UCSD-AML1 (cell line): ENCODE measurements around the gene SLC6A5.

Experiments used
- DNase-seq: peaks from one replicate; lab custom pipeline; 2025; ENCODE audit not compliant: unreplicated experiment; lab: John Stamatoyannopoulos, UW

The SLC6A5 gene

DNA sequence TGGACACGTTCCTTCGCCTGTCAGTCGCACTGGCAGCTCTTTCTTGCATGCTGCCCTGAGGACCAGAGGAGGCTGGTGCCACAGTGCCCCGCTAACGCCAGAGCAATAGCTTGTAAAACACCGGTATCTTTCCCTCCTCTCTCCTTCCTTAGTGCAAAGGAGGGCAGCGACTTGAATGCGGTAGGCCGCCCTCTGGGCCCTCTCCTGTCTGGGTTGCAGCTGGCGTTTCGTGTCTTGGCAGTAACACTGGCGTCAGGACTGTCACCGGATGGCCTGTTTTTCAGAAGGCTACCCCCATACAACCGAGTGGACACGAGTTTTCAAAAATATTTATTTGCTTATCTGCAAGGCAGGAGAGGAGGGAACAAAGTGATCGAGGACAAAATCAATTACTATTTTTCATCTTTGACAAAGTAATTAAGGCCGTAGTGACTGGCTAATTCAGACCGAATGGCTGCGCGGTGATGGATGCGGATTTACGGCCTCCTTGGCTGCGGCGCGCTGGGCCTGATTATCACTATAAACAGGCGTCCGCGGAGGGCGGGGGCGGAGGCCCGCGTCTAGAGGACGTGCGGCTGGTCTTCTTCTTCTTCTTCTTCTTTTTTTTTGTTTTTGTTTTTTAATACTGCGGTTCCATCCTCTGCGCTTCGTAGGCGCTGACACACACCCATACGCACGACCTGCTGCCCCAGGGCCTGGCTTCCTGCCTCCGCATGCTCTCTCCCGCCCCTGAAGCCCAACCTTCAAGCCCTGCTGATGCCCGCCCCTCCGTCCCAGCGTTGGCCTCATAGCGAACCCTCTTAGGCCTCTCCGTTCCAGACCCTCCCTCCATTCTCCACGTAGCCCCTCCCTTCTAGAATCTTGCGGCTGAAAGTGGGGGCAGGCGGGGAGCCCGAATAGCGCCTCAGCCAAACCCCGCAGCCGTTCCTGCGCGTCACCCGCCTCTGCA is 2.9 kb upstream of the SLC6A5 start:
- no peak for DNase-seq

DNA sequence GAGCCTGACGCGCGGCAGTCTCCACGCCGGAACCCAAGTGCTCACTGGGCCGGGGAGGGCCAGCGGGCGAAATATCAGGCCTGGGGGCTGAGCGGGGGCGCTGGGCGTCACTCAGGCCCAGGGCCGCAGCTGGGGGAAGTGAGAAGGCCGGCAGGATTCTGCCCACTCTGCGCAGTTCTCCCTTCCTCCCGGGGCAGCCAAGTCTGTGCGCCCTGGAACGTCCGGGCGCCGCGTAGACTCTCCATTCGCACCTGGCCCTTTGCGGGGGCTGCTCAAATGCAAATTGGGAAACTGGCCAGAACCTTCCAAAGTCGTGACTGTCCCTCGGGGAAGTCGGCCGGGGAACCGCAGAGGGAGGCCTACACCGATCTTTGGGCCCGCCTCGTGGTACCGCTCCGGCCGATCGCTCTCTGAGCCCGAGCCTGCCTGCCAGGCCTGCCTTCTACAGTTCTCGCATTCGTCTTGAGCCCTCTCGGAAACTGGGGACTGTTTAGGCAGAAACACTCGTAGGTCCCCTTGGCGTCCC is 2.2 kb upstream of the SLC6A5 start:
- no peak for DNase-seq

DNA sequence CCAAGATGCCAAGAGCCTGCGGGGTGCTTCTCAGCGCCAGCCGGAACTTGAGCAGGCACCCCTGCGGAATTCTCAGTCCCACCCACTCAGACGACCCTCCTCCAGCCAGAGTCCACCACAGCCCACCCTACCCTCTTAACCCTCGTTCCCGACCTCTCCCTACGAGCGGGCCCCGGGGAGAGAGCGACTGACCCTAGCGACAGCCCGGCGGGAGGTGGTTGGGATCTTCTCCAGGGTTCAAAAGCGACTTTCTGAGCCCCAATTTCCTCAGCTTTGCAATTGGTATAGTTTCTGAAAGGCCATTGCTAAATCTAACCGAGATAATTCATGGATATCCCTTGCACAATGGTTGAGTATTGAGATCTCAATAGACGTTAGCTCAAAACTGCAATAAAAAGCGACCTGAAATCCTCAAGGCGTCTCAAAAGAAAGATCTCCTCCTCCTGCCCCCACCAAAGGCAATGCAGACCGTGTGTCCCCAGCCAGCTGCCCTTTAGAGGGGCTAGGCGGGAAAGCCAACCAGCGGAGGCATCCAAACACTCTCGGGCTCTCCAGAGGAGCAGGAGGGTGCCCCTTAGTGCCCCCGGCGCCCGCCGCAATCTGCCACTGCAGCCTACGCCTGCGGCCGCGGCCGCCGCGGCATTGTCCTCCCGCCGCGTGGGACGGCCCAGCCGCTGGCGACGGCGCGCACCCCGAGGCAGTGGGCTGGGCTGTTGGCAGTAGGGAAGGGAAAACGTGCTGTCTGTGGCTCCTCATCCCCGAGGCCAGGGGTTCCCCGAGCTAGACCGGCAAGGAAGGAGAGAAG is 1.5 kb upstream of the SLC6A5 start:
- DNase-seq: no peak

- no peak for DNase-seq
Observed at GRCh38 chr11:20598492-20598891, 916 bp upstream of the SLC6A5 start.

GRCh38 chr11:20600020-20600346 is 575 bp downstream of the SLC6A5 start:
- DNase-seq: no peak

GRCh38 chr11:20600551-20600950 is 1.1 kb downstream of the SLC6A5 start:
- DNase-seq: no peak

GRCh38 chr11:20601221-20601914 is 2.0 kb downstream of the SLC6A5 start:
- no peak for DNase-seq

DNA sequence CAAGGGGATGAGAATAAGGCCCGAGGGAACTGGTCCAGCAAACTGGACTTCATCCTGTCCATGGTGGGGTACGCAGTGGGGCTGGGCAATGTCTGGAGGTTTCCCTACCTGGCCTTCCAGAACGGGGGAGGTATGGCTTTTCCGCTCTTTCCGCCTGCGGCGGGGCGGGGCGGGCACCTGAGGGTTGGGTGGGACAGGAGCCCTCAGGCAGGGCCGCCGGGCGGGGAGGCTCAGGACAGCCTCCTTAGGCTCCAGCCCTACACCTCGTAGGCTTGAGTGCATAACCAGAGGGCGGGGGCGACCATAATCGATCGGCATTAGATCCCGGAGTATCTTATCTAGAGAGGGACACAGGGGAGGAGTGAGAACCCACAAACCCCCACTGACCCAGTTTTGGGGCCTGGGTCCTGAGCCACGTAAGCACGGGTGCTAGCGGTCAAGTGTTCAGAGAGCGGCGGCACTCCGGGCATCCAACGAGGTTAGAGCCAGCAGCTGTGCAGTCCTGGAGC is 4.9 kb downstream of the SLC6A5 start:
- DNase-seq: no peak

GRCh38 chr11:20604864-20605601 is 5.6 kb downstream of the SLC6A5 start:
- DNase-seq: no peak

- DNase-seq: no peak
Observed at GRCh38 chr11:20605602-20606091, 6.2 kb downstream of the SLC6A5 start.

DNA sequence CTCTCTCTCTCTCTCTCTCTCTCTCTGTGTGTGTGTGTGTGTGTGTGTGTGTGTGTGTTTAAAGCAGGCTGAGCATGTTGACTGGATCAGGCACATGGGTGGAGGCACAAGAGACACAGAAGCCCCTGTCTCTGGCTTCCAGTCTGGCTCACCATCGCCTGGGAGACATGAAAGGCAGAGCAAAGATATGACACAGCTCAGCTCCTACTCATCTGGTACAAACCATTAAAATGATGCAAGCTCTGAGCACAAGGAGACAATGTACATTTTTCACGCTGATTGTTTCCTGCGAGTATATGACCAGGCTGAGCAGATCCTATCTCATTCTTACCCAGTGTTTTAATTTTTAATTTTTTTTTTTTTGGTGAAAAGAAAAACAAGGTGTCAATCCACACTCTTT is 9.5 kb downstream of the SLC6A5 start:
- no peak for DNase-seq

DNA sequence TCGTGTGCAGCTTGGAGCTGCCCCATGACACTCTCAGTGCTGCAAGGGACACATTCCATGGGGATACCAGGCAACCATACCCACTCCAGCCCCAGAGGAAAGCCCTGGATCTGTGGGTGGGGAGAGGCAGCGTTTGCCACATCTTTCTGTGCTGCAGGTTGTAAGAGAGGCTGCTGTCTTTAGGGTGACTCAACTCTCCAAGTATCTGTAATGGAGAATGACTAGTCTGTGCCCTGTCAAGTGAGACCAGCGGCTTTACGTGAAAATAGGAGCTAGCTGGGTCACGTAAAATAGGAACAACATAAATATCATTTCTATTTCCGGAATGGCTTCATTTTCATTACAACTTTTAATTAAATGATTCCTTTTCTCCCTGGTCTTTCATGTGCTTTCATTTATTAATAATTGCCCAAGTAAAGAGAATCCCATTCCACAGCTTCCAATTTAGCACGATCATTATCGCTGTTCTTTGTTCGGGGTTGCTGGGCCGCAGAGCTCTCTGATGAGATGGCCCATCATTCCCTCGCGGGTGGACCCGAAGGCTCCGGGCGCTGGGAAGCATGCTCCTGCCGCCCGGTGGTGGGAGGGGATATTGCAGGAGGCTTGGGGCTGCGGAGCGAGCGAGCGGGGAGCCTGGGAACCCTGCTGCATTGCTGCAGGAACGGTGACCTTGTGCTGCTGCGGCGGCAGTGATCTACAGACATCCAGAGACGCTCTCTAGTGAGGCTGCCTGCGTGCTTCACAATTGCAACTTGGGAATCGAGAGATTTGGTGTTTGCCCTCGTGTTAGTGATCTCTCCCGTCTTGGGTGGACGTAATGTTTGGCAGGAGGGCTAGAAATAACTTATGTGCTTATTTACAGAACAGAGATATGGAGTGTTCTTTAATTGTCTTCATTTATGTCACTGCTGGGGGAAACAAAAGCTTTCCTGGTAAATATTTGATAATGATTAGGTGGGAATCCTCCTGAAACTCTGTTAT is 10.6 kb downstream of the SLC6A5 start:
- DNase-seq: peak; percentile 73

- DNase-seq: no peak
Observed at GRCh38 chr11:20610825-20611224, 11.4 kb downstream of the SLC6A5 start.

- no peak for DNase-seq
Observed at GRCh38 chr11:20611445-20611844, 12.0 kb downstream of the SLC6A5 start.

DNA sequence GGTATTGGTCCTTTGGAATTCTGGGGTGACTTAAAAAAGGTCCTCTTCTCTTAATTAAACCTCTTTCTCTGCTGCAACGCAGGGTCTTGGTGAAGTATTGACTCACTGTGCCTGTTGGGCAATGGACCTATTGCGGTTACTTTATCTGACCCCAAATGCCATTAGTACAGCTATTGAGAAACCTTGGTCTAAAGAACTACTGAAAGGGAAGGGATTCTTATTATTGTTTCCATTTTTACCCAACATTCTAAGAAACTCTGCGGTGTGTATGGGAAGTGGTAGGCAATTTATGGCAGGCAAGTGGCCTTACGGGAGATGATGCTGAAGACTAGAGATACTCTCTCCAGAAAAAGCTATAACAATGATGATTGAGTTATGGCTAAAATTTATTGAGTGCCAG is 12.5 kb downstream of the SLC6A5 start:
- DNase-seq: no peak

DNA sequence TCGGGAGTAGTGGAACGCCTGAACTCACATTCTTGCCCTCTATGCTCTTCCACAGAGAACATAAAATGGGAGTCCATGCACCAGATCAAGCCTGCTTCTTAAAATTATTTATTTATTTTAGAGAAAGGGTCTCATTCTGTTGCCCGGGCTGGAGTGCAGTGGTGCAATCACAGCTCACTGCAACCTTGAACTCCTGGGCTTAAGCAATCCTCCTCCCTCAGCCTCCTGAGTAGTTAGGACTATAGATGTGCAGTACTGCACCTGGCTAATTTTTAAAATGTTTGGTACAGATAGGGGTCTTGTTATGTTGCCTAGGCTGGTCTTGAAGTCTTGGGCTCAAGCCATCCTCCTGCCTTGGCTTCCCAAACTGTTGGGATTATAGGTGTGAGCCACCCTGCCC is 13.0 kb downstream of the SLC6A5 start:
- no peak for DNase-seq

GRCh38 chr11:20616920-20617319 is 17.5 kb downstream of the SLC6A5 start:
- no peak for DNase-seq

DNA sequence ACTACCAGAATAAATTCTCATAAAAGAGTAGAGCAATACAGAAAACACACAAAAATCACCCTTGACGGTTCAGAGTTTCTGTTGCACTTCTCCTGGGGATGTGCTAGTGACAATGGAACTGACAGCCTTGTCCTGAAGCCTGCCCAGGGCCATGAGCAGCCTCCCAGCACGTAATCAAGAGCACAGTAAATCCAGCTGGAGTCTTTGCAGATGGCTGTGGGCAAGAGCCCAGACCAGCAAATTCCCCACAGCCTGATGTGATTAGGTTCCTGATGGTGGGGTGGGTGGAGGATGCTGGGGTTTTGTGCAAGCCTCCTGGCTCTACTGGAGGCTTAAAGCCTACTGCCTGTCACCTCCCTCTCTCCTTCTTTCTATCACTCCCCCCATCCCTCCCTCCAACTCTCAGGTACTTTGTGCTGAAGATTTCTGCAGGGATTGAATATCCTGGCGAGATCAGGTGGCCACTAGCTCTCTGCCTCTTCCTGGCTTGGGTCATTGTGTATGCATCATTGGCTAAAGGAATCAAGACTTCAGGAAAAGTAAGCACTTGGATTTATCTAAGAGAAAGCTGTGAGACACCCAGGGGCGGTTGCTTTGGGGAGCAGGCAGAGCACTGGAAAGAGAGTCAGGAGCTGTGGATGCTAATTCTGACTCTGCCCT is 18.1 kb downstream of the SLC6A5 start:
- no peak for DNase-seq

- DNase-seq: no peak
Observed at GRCh38 chr11:20618083-20618482, 18.7 kb downstream of the SLC6A5 start.
